GM18868 (cell line): ENCODE results near the gene ZNF544.

Experiments used
- ATAC-seq: cut with Tn5 transposase; IDR thresholded peaks from one replicate; pipeline ENCODE4 v1.9.1; 2021; ENCODE audit warnings: mild to moderate bottlenecking, moderate library complexity; ENCODE audit not compliant: unreplicated experiment

Gene ZNF544

DNA sequence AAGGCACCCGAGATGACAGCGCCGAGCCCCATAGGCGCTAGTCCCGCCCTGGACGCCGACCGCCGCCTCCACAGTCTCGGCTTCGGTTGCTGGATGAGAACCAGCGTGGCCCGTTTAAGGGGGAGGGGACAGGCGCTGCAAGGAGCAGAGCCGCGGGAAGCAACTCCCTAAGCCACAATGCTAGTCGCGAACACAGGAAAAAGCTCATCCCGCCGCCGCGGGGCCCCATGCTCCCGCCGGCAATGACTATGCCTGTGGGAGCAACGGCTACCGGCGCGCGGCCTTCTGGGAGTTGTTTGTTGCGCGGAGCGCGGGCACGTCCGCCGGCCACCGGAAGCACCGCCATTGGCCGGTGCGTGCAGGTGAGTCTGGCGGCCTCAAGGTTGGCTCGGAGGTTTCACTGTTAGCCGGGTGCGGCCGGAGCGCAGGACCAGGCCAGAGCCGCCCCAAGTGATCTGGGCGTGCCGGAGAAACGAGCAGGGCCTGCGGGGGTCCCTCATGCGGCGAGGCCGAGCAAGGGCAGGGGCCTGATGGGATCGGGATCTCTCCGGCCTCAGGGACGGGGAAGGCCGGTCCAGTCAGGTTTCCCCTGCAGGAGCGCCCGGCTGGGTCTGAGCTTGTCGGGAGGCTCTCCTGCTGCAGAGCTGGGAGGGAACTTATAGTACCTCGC, at the start of gene ZNF544:
TSS of gene ZNF544 (plus strand) at position 330 of the 670 bp plus-strand sequence. CDS start 15,110 bp downstream, outside the sequence.
- ATAC-seq = peak; percentile 95

DNA sequence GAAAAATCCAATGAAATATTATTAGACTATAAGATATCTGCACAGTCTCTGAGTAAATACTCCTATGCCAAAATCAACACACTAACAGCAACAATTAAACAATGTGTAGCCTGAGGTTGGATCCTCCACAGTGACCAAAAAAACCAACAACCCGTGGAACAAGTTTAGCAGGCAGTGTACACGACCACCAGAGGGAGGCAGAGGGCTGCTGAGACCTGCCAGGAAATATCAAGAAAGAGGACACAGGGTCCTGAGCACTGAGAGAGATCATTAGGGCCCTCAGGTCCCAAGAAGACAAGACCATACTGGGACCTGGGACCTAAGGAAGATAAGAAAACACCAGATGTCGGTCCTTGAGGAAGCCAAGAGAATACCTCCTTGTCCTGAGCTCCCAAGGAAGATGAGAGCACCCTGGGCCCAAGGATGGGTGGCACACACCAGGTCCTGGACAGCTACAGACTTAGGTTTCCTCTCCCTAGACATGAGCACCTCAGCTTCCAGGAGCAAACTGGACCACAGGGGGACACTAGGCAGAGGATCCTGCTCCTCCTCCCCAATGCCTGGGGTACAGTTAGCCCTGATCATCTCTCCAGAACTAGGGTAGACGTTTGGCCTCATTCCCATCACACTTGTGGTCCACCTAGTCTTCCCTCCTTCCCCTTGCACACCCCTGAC, 46.7 kb upstream of the ZNF544 start:
- ATAC-seq = no peak

DNA sequence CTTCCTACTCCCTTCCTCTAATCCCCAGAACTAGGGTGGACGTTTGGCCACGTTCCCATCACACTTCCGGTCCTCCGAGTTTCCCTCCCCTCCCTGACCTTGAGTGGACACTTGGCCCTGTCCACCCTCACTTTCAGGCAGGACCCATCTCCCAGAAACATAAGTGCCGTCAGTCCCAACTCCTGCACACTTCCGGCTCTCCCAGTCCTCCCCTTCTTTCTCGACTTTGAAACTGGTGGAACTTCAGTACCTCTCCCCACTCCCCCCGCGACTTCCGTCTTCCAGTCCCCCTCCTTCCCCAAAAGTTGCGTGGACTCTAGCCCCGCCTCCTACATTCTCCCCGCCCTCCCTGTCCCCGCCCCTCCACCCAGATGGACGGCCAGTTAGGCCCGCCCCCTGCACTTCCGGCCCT, 46.1 kb upstream of the ZNF544 start:
- no peak for ATAC-seq

DNA sequence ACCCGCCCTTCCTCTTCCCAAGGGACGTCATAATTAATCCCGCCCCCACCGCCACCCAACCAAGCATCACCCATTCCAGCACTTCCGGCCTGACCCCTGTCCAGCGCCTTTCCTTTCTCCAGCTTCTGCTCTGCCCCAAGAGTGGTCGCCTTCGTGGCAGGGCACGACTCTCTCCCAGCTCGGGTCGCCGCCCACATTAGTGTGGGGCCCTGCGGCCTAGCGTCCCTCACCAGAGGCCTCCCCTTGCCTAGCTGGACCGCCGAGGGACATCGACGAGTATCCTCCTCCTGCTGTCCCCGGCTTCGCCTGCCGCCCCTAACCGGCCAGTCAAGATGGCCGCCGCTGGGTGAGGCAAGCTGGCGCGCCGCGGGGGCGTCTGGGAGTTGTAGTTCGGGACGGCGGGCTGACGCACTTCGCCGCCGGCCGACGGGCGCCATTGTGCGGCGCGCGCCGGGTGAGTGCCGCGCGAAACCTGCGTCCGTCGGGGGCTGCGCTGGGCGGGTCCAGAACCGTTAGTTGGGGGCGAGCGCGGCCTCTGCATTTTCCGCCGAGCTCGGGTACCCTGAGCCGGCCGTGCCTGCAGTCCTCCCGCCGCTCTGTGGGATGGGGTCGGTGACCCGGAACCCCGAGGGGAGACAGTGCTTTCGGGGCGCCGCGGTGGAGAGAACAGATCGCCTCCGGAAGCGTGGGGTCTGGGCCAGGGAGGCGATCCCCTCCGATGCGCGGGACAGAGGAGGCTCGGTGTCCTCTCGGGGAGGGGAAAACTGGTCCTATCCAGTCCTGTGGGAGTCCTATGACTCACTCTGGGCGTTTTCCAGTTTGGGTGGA, 45.5 kb upstream of the ZNF544 start, which contains the start of gene ZNF274:
TSS of gene ZNF274 (plus strand) at position 73 of the 828 bp plus-strand sequence. CDS start 905 bp downstream, outside the sequence.
- ATAC-seq = peak; percentile 92

DNA sequence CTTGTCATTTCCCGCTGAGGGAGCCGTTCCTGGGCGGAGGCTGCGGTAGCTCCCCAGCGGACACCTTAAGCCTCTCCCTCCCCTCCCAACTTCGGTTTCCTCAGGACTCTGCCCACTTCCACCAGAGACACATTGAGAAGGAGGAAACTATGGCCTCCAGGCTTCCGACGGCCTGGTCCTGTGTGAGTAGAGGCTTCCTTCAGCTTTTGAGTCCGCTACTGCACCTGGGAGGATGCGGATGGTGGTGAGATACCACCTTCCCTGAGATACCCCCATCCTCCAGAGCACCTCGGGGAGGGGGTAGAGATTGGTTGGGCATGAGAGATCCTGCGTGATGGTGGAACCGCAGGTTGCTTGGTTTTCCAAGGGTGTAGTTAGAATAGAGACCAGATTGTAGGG, 44.9 kb upstream of the ZNF544 start:
- no peak for ATAC-seq

DNA sequence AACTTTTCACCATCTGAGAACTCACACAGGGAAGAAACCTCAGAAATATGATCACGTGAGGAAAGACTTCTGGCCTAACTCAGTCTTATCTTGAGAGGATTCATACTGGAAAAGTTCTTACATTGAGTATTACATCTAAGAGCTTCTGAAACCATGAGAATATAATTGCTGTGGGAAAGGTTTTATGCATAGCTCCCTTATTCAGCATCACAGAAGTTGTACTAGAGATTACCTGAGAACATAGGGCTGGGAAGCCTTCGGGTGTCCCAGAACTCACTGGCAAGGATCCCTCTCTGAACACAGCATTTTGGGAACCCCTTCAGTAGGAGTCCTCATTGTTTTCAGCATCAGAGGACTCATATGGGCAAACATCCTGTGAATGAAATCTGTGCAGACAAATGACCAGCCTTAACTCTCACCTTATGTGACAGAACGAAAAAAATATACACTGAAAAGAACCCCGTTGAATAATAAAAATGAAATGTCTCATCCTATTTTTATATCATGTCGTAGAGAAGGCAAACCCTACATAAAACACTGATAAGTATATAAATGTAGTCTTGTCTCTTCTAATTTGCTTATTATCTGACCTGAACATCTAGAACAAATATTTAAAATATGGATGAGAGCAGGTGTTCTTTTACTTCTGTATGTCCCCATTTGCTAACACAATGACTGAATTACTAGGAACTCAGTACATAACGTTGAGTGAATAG, 31.7 kb upstream of the ZNF544 start:
- ATAC-seq = no peak

DNA sequence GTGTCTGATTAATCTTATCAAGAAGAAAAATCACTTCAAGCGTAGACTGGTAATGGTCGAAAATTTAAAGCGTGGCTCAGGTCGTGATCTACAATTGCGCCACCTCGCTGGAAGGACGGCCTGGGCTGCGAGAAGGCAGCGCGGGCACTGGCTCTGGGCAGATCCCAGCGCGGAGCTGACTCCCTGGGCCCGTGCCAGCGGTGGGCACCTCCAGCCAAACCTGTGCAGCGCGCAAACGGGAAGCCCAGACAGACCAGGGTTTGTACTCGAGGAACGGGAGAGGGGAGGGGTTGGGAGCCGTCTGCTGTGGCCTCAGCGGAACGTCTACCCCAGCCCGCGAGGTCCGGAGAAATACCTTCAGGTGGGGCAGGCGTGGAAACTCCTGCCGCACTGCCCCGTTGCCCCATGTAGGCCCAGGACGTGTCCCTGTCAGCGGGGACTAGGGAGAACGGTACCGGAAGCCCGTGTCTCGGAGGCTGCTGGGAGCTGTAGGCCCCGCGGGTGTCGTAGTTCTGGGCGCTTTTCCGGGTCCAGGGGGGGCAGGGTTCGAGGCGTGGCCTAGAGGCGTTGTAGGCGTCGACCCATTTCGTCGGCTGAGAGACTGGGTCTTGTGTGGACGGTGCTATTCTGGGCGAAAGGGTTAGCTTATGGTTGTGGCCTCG, 24.8 kb upstream of the ZNF544 start:
- ATAC-seq = no peak

DNA sequence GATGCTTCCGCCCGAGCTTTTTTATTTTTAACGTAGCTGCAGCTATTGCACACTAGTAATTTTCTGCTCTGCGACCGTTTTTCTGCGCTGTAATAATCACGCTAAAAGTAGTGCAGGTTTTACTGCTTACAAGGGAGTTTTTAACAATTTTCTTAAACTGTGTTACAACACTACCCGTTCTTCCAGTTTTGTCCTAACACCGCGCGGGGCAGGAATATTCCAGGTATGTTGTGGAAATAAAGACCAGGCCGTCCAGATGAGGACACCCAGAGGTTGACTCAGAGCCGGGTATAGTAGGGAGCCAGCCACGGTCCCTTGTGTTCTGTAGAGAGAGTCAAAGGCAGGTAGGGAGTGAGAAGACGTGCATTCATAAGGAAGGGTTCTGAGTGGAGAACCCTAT, 24.1 kb upstream of the ZNF544 start:
- no peak for ATAC-seq

DNA sequence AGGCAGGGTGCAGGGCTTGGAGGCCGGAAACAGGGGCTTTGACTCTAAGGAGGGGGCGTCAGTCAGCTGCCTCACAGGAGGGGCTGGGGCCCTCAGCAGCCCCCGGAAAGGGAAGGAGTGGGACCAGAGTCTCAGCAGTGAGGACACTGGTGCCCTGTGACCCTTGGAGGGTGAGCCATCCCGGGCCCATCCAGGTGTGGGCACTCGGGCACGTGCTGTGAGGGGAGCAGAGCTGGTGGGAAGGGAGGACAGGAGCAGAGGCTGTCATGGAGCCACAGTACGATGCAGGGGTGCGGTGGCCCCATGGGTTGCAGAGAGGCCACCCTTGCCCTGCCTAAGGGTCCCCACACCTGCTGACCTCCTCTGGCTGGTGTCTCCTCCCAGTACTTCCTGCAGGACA, 19.1 kb upstream of the ZNF544 start:
- ATAC-seq = no peak

DNA sequence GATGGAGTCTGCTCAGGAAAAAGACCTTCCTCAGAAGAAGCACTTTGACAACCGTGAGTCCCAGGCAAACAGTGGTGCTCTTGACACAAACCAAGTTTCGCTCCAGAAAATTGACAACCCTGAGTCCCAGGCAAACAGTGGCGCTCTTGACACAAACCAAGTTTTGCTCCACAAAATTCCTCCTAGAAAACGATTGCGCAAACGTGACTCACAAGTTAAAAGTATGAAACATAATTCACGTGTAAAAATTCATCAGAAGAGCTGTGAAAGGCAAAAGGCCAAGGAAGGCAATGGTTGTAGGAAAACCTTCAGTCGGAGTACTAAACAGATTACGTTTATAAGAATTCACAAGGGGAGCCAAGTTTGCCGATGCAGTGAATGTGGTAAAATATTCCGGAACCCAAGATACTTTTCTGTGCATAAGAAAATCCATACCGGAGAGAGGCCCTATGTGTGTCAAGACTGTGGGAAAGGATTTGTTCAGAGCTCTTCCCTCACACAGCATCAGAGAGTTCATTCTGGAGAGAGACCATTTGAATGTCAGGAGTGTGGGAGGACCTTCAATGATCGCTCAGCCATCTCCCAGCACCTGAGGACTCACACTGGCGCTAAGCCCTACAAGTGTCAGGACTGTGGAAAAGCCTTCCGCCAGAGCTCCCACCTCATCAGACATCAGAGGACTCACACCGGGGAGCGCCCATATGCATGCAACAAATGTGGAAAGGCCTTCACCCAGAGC, 16.2 kb upstream of the ZNF544 start:
- no peak for ATAC-seq

DNA sequence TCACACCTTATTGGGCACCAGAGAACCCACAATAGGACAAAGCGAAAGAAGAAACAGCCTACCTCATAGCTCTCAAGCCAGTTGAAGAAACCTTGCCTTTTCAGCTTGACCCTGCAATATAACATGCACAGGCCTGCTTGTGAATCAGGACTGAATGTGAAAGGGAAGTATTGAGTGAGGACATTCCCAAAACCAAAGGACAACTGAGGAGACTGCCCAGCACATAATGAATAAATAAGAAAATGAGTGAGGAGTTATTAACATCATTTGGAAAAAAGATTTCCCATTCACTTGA, 15.7 kb upstream of the ZNF544 start:
- ATAC-seq = no peak

DNA sequence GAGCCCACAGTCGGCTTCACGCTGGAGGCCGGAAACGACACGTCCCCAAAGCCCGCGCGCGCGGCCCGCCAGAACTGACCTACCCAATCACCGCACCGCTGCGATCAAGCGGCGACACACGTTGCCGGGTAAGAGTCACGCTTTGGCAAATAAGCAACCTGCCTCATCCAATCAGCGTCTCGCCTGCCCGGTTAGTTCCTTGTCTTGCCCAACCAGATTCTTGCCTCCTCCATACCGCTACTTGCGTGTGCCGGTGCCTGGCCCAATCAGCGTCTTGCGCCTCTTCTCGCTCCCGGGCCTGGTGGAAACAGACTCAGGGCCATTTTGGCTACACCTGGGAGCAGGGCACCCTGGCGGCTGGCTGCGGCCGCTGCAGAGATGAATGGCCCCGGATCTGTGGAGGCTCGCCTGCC, 11.6 kb upstream of the ZNF544 start:
- ATAC-seq = no peak

DNA sequence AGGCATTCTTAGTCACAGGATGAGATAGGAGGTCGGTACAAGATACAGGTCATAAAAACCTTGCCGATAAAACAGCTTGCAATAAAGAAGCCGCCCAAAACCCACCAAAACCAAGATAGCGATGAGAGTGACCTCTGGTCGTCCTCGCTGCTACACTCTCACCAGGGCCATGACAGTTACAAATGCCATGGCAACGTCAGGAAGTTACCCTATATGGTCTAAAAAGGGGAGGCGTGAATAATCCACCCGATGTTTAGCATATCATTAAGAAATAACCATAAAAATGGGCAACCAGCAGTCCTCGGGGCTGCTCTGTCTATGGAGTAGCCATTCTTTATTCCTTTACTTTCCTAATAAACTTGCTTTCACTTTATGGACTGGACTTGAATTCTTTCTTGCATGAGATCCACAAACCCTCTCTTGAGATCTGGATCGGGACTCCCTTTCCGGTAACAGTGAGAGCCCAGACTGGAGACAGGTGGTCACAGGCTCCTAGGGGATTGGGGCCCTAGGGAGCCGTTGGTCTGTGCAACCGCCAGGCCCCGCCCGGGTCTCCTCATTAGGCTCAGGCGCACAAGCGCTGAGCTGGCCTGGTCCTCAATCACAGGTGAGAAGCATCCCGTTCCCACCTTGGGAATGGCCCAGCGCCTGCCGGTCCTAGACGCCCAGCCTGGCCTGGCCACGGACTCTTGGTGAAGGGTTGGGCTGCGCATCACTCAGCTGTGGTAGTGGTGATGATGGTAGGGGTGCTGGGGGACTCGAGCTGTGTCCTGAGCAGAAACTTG, 10.9 kb upstream of the ZNF544 start:
- ATAC-seq = no peak

DNA sequence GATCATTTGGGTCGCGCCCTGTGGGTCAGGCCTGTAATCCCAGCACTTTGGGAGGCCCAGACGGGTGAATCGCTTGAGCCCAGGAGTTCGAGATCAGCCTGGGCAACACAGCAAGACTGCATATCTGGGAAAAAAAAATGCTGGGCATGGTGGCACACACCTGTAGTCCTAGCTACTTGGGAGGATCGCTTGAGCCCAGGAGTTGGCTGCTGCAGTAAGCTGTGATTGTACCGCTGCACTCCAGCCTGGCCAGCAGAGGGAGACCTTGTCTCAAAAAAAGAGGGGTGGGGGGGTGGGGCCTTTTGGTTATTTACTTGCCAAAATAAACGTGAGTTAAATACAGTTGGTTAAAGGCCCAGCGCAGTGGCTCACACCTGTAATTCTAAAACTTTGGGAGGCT, 9.8 kb upstream of the ZNF544 start:
- no peak for ATAC-seq

DNA sequence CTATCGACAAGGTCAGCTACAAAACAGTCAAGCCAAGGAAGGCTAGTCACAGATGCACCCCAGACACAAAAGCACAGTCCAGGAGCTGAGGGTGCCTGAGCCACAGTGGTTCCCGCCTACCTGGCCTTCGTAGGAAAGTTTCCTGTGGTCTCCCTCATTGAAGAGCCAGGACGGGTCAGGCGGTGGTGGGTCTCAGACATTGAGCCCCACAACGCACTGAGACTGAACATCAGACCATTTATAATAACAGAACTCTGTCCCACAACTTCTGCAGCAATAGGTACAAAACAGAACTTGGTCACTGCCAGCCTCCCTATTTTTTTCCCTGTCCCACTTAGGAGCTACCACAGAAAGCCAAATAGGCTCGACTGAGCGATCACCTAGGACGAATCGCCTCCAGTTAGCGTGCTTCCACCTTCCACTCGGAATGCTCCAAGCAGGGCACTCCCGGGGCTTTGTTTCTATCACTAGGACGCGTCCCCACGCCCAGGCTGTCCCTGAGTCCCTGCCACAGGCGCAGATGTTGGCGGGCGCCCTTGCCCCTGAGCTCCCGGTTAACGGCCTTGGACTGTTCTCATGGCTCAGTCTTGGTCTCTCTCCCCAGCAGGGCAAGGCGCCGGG, 640 bp upstream of the ZNF544 start:
- no peak for ATAC-seq

DNA sequence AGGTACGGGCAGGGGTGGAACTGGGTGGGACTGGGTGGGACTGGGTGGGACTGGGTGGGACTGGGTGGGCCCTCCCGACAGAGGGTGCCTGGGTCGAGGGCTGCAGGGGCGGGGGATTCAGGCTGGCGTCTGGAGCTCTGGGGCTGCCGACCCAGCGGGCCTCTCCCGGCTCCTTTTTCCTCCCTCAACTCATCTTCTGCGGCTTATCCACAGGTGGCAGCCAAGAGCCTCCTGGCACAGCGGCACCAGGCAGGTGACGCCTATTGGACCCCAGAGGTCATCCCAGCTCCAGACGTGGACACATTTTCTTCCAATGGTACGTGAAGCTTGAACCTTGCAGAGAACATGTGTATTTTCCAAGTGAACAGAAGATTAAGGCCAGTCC, 533 bp downstream of the ZNF544 start:
- ATAC-seq = no peak

DNA sequence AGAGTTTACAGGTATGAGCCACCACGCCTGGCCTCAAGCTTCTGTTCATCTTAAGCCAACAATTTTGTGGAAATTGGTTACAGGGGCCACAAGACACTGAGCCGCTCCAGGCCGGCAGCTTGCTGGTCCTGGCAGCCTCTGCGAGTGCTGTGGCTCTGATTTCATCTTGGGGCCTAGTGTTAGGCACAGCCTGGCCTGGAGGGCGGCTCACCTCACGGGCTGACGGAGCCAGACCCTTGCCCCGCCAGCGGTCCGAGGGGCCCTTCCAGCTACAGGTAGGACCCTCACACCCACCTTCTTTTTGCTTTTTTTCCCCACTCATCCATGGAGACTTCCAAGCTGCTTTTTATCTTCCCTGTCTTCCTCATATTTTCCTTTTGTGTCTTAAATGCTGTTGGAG, 8.6 kb downstream of the ZNF544 start:
- no peak for ATAC-seq

DNA sequence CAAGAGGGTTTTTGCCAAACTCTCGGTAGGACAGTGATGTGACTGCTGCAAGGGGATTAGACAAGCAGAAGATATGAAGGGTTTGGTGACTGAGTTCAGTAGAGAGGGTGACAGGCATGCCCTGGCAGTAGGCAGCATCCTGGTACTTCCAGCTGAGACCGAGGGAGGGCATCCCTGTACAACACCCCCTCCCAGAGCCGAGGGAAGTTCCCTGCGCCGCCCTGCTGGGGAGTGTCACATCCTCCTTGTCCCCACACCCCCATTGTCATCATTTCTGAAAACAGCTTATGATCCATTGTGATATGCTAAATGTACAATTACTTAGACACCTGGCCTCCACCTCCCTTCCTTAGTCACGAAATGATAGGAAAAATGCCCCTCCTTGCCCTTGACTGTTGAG, 14.6 kb downstream of the ZNF544 start:
- no peak for ATAC-seq

DNA sequence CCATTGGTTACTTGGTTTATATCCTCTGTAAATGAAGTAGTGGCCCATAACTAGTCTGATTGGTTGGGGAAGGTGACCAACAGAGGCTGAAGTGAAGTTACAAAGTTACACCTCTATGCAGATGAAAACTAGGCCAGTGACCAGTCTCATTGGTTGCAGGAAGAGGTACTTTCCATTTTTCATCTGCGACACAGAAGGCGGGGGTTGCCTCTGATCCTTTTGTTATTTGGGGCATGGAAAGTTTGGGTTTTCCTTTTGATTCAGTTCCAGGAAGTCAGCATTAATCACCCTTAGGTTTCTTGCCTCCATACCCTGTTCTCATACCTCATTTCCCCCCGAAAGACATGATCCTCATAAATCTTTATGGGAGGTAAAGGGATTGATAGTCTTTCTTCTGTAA, 20.2 kb downstream of the ZNF544 start:
- ATAC-seq = no peak
